GM23338 (cell line): ENCODE results near the gene NQO2. TPM values are rescaled to one million over a fixed set of nuclear protein-coding genes. Genes with fewer than 3 reads are reported as not detected.

ENCODE experiments used
- ATAC-seq: fragments of 200-7000 bp; cut with Tn5 transposase; 3 replicates; pipeline ENCODE4 v1.9.1; 2020
- DNase-seq: peaks from one replicate; pipeline ENCODE4 v3.0.0-alpha.2; 2015; ENCODE audit warnings: low spot score
- H2AFZ ChIP-seq: fragments of 200-600 bp; sonication (generic); 2 replicates; pipeline ENCODE4 v1.8.0; 2016; ENCODE audit warnings: antibody characterized with exemption, mild to moderate bottlenecking, moderate library complexity
- H3F3A ChIP-seq: fragments of 200-600 bp; sonication (generic); replicated peaks from 2 replicates; pipeline ENCODE4 v1.8.0; 2017; ENCODE audit warnings: antibody characterized with exemption, mixed run types, low read depth
- H3K27ac ChIP-seq: fragments of 200-600 bp; sonication (generic); 2 replicates; pipeline ENCODE4 v1.6.1; 2016; ENCODE audit warnings: low read depth
- H3K27me3 ChIP-seq: fragments of 200-600 bp; sonication (generic); 2 replicates; pipeline ENCODE4 v1.8.0; 2016; ENCODE audit warnings: mild to moderate bottlenecking, mixed run types, moderate library complexity; ENCODE audit not compliant: insufficient read depth
- H3K36me3 ChIP-seq: fragments of 200-600 bp; sonication (generic); 2 replicates; pipeline ENCODE4 v1.8.0; 2016; ENCODE audit warnings: mild to moderate bottlenecking; ENCODE audit not compliant: insufficient read depth
- H3K4me1 ChIP-seq: fragments of 200-600 bp; sonication (generic); 2 replicates; pipeline ENCODE4 v1.8.0; 2016; ENCODE audit warnings: mild to moderate bottlenecking, moderate library complexity; ENCODE audit not compliant: insufficient read depth
- H3K4me2 ChIP-seq: fragments of 200-600 bp; sonication (generic); 2 replicates; pipeline ENCODE4 v1.7.1; 2017; ENCODE audit warnings: mixed run types
- H3K4me3 ChIP-seq: fragments of 200-600 bp; sonication (generic); 2 replicates; pipeline ENCODE4 v1.6.1; 2016; ENCODE audit warnings: mixed run types
- H3K79me2 ChIP-seq: fragments of 200-600 bp; sonication (generic); replicated peaks from 2 replicates; pipeline ENCODE4 v1.8.0; 2017; ENCODE audit warnings: mild to moderate bottlenecking; ENCODE audit not compliant: insufficient read depth
- H3K9me2 ChIP-seq: fragments of 200-600 bp; sonication (generic); 2 replicates; pipeline ENCODE4 v1.8.0; 2017; ENCODE audit not compliant: insufficient read depth
- H4K20me1 ChIP-seq: fragments of 200-600 bp; sonication (generic); replicated peaks from 2 replicates; pipeline ENCODE4 v1.8.0; 2017; ENCODE audit warnings: mild to moderate bottlenecking; ENCODE audit not compliant: insufficient read depth
- H3K27ac Mint-ChIP-seq: 2 replicates; pipeline ENCODE4 v1.8.0; 2020; ENCODE audit warnings: inconsistent platforms, mild to moderate bottlenecking, moderate library complexity, mixed read lengths
- H3K27me3 Mint-ChIP-seq: 3 replicates; pipeline ENCODE4 v1.8.0; 2022; ENCODE audit warnings: low read depth, mild to moderate bottlenecking, moderate library complexity, mixed read lengths, inconsistent platforms; ENCODE audit not compliant: insufficient read depth, poor library complexity
- H3K36me3 Mint-ChIP-seq: 3 replicates; pipeline ENCODE4 v1.8.0; 2021; ENCODE audit warnings: low read depth, mild to moderate bottlenecking, inconsistent platforms, moderate library complexity, mixed read lengths
- H3K4me1 Mint-ChIP-seq: 3 replicates; pipeline ENCODE4 v1.8.0; 2020; ENCODE audit warnings: mild to moderate bottlenecking, inconsistent platforms, mixed read lengths
- H3K4me3 Mint-ChIP-seq: 3 replicates; pipeline ENCODE4 v1.8.0; 2021; ENCODE audit warnings: moderate library complexity, mild to moderate bottlenecking, inconsistent platforms, mixed read lengths
- H3K9me3 Mint-ChIP-seq: 3 replicates; pipeline ENCODE4 v1.8.0; 2020; ENCODE audit warnings: moderate library complexity, mild to moderate bottlenecking, inconsistent platforms, mixed read lengths
- CREB1 ChIP-seq: fragments of 250-450 bp; sonication (Bioruptor Pico); IDR thresholded peaks from 2 replicates; pipeline ENCODE4 v1.5.0; 2020; ENCODE audit warnings: low read depth, mild to moderate bottlenecking, moderate library complexity
- NANOG ChIP-seq: IDR thresholded peaks from 2 replicates; pipeline ENCODE4 v1.6.1; 2016; ENCODE audit warnings: antibody characterized with exemption, borderline replicate concordance
- POLR2AphosphoS5 ChIP-seq: IDR thresholded peaks from 2 replicates; pipeline ENCODE4 v1.6.1; 2016; ENCODE audit warnings: antibody characterized with exemption, low read depth
- ZNF331 ChIP-seq: fragments of 250-450 bp; sonication (Bioruptor Pico); IDR thresholded peaks from 2 replicates; pipeline ENCODE4 v1.5.0; 2020; ENCODE audit warnings: low read depth, mild to moderate bottlenecking, moderate library complexity
- polyA plus RNA-seq: library from polyadenylated mRNA; unstranded; fragments of >200 nt; fragmentation: Nextera tagmentation; extraction: Ambion mirVana; gene quantifications from 2 replicates; pipeline ENCODE4 v1.2.1, GENCODE V29; 2016
- total RNA-seq: library from RNA; depleted of rRNA; stranded (reverse); fragments of >200 nt; shearing (Covaris generic); gene quantifications from 2 replicates; pipeline ENCODE4 v1.2.3, GENCODE V29; 2014
- TF ChIP-seq, protein P1 (sequence below), 2 experiments: fragments of 200-600 bp in 1 of 2; sonication (generic) in 1 of 2; conservative IDR thresholded peaks; 2 replicates each; pipeline versions ENCODE4 v1.5.1 to v1.6.1; 2016 to 2017; ENCODE audit warnings: antibody characterized with exemption in 2 of 2, low read depth in 2 of 2, mild to moderate bottlenecking in 2 of 2, moderate library complexity in 1 of 2
- TF ChIP-seq, protein P2 (sequence below): IDR thresholded peaks from one replicate; pipeline ENCODE4 v1.6.1; 2018; ENCODE audit warnings: antibody characterized with exemption; ENCODE audit not compliant: unreplicated experiment

NQO2 gene
- total and polyA plus RNA-seq, 2 experiments from 2014 or later, result 117 to 173 TPM

- no peak for ATAC-seq
- peaks cover 3% of the 10 kb centered on the region for H3K4me1 Mint-ChIP-seq
- peaks cover 60% of the 10 kb centered on the region for H3K36me3 ChIP-seq
- no peak overlapping the region for H3K4me3 ChIP-seq
- no peak for DNase-seq
- peaks cover 2% of the 10 kb centered on the region; the same call in 1 of the 2 replicates for H3K4me1 ChIP-seq
- H3K4me2 ChIP-seq, result no peak overlapping the region
- no peaks in the 10 kb centered on the region for H3K79me2 ChIP-seq
- no peak overlapping the region for H3K27ac ChIP-seq
- peaks cover 95% of the 10 kb centered on the region for H3K36me3 Mint-ChIP-seq
- H3K9me2 ChIP-seq, result no peaks in the 10 kb centered on the region
- H3K27ac Mint-ChIP-seq, result no peak overlapping the region
- peaks cover 14% of the 10 kb centered on the region; the same call in 1 of the 2 replicates for H3F3A ChIP-seq
- no peak overlapping the region for H2AFZ ChIP-seq
- H3K4me3 Mint-ChIP-seq, result no peak overlapping the region
- 0 out of 2 replicates have a peak, but pooled peaks cover 4% of the 10 kb centered on the region for H4K20me1 ChIP-seq
- TF ChIP-seq POLR2AphosphoS5 (0 out of 2 replicates have a peak, but pooled peaks have one; percentile 11), ZNF331 (CRISPR knock-in tag) (no peak)
- H3K27me3 Mint-ChIP-seq, result peaks cover 10% of the 10 kb centered on the region
- H3K9me3 Mint-ChIP-seq, result peaks cover 28% of the 10 kb centered on the region
- H3K27me3 ChIP-seq, result no peaks in the 10 kb centered on the region
Observed at GRCh38 chr6:3015144-3015543, 15.4 kb downstream of the NQO2 start.

DNA sequence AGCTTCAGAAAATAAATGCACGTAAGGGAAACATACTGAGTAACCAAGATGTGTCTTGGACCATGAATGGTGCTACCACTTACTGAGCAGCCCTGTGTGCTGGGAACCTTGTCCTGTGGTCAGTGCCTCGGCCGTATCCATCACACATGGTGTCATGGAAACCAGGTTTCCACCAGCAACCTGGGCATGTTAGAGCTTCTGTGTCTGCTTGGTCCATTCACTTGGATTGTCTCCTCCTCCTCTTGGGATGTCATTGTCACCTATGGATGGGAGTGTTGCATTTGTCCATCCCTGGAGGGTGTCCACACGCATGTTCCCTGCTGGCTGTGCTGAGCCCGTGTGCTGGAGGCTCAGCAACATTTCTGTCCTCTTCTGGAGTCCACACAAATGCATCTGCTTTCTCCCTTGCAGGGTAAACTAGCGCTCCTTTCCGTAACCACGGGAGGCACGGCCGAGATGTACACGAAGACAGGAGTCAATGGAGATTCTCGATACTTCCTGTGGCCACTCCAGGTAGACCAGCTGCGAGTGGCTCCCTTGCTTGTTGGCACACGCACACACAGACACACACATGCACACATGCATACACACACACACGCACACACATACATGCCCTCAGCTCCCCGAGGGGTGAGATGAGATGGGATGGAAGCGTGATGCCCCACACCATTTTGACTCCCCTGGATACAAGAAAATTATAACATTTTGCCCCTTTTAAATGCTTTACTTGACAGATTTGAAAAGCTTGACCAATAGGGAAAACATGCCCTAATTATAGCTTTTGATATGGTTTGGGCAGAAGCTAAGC, 17.0 kb downstream of the NQO2 start:
- H4K20me1 ChIP-seq, result 0 out of 2 replicates have a peak, but pooled peaks cover 4% of the 10 kb centered on the region
- Mint-ChIP-seq H3K36me3 (peaks cover 93% of the 10 kb centered on the region), H3K4me3 (no peak overlapping the region), H3K27ac (no peak overlapping the region), H3K4me1 (no peaks in the 10 kb centered on the region; the same call in 2 of the 3 replicates), H3K9me3 (peaks cover 13% of the 10 kb centered on the region), H3K27me3 (peaks cover 7% of the 10 kb centered on the region)
- H3K4me3 ChIP-seq, result no peak overlapping the region
- H2AFZ ChIP-seq, result no peak overlapping the region
- DNase-seq (no peak), ATAC-seq (no peak)
- TF ChIP-seq, protein P1, sequence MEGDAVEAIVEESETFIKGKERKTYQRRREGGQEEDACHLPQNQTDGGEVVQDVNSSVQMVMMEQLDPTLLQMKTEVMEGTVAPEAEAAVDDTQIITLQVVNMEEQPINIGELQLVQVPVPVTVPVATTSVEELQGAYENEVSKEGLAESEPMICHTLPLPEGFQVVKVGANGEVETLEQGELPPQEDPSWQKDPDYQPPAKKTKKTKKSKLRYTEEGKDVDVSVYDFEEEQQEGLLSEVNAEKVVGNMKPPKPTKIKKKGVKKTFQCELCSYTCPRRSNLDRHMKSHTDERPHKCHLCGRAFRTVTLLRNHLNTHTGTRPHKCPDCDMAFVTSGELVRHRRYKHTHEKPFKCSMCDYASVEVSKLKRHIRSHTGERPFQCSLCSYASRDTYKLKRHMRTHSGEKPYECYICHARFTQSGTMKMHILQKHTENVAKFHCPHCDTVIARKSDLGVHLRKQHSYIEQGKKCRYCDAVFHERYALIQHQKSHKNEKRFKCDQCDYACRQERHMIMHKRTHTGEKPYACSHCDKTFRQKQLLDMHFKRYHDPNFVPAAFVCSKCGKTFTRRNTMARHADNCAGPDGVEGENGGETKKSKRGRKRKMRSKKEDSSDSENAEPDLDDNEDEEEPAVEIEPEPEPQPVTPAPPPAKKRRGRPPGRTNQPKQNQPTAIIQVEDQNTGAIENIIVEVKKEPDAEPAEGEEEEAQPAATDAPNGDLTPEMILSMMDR (conservative IDR thresholded peaks at IDR 0.05; ENCODE audit: low read depth in 2 of 2), result no peak
- TF ChIP-seq, protein P2, sequence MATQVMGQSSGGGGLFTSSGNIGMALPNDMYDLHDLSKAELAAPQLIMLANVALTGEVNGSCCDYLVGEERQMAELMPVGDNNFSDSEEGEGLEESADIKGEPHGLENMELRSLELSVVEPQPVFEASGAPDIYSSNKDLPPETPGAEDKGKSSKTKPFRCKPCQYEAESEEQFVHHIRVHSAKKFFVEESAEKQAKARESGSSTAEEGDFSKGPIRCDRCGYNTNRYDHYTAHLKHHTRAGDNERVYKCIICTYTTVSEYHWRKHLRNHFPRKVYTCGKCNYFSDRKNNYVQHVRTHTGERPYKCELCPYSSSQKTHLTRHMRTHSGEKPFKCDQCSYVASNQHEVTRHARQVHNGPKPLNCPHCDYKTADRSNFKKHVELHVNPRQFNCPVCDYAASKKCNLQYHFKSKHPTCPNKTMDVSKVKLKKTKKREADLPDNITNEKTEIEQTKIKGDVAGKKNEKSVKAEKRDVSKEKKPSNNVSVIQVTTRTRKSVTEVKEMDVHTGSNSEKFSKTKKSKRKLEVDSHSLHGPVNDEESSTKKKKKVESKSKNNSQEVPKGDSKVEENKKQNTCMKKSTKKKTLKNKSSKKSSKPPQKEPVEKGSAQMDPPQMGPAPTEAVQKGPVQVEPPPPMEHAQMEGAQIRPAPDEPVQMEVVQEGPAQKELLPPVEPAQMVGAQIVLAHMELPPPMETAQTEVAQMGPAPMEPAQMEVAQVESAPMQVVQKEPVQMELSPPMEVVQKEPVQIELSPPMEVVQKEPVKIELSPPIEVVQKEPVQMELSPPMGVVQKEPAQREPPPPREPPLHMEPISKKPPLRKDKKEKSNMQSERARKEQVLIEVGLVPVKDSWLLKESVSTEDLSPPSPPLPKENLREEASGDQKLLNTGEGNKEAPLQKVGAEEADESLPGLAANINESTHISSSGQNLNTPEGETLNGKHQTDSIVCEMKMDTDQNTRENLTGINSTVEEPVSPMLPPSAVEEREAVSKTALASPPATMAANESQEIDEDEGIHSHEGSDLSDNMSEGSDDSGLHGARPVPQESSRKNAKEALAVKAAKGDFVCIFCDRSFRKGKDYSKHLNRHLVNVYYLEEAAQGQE, result no peak
- no peak for TF ChIP-seq POLR2AphosphoS5
- TF ChIP-seq NANOG, result no peak
- TF ChIP-seq ZNF331 (CRISPR knock-in tag), result no peak
- no peak for TF ChIP-seq CREB1 (CRISPR knock-in tag)
- no peak overlapping the region for H3K4me2 ChIP-seq
- H3F3A ChIP-seq, result peaks cover 12% of the 10 kb centered on the region
- no peaks in the 10 kb centered on the region for H3K79me2 ChIP-seq
- no peaks in the 10 kb centered on the region for H3K4me1 ChIP-seq
- H3K9me2 ChIP-seq, result no peaks in the 10 kb centered on the region
- peaks cover 45% of the 10 kb centered on the region for H3K36me3 ChIP-seq
- no peak overlapping the region for H3K27ac ChIP-seq
- H3K27me3 ChIP-seq, result no peaks in the 10 kb centered on the region
